HL-60 (cell line): ENCODE results near the gene ENGASE.

ENCODE experiments used
- CTCF ChIP-seq: IDR thresholded peaks from one replicate; pipeline ENCODE4 v1.5.1; 2011; ENCODE audit warnings: low read length, control low read depth, inconsistent platforms; ENCODE audit not compliant: insufficient read depth
- GABPA ChIP-seq: IDR thresholded peaks from 2 replicates; pipeline ENCODE4 v1.6.1; 2012; ENCODE audit warnings: low read depth
- POLR2AphosphoS5 ChIP-seq: IDR thresholded peaks from 2 replicates; pipeline ENCODE4 v1.6.1; 2012; ENCODE audit warnings: low read depth
- SPI1 ChIP-seq: IDR thresholded peaks from 2 replicates; pipeline ENCODE4 v1.6.1; 2012; ENCODE audit warnings: low read depth, mild to moderate bottlenecking, borderline replicate concordance

GRCh38 chr17:79036181-79036580, 38.4 kb upstream of the ENGASE start:
- TF ChIP-seq CTCF, result no peak
- no peak for TF ChIP-seq POLR2AphosphoS5
- TF ChIP-seq GABPA, result no peak
- TF ChIP-seq SPI1, result no peak
